Measurements from ENCODE around the gene CACNB4. TPM values are rescaled to one million over a fixed set of nuclear protein-coding genes. Genes with fewer than 3 reads are reported as not detected.
"Not testable (repeated sequence)": the region's sequence is repeated elsewhere in the genome, so short reads cannot be mapped to it uniquely, and the experiment has no call there.

Gene CACNB4
- total RNA-seq, 1 donor from 2014 or later = 11.4 TPM

- intact Hi-C loops (cut with DNase I) = no loop called here
- DNase-seq (ENCODE audit: low spot score) = no peak
- no peak for ATAC-seq
These were observed 6.7 kb downstream of the CACNB4 start for GRCh38 chr2:152092095-152092494.

GRCh38 chr2:152090726-152091125 lies 8.1 kb downstream of the CACNB4 start:
- DNase-seq (ENCODE audit: low spot score); intact Hi-C loops (cut with DNase I): not testable (repeated sequence)

GRCh38 chr2:152089238-152089637 lies 9.6 kb downstream of the CACNB4 start:
- peak; percentile 62 for ATAC-seq
- no peak for DNase-seq (ENCODE audit: low spot score)

More at GRCh38 chr2:152090726-152091125, 8.1 kb downstream of the CACNB4 start:
- not testable (repeated sequence) for ATAC-seq

DNA sequence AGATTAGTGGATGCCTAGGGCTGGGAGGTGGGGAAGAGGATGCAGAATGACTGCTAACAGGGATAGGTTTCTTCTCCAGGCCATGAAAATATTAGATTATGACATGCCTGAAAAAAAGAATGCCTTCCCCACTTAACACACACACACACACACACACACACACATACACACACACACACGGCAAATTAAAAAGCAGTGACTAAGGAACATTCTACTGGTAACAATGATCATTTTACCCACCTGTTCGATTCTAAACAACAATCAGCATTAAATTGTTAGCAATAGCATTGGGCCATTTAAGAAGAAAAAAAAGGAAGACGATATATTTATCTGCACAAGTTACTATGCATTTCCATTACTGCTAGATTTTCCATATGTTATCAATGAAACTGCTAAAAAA lies 10.8 kb downstream of the CACNB4 start:
- ATAC-seq (no peak), DNase-seq (ENCODE audit: low spot score) (no peak)
- intact Hi-C loops (cut with DNase I) = no loop called here

More at GRCh38 chr2:152089238-152089637, 9.6 kb downstream of the CACNB4 start:
- intact Hi-C loops (cut with DNase I) = no loop called here

DNA sequence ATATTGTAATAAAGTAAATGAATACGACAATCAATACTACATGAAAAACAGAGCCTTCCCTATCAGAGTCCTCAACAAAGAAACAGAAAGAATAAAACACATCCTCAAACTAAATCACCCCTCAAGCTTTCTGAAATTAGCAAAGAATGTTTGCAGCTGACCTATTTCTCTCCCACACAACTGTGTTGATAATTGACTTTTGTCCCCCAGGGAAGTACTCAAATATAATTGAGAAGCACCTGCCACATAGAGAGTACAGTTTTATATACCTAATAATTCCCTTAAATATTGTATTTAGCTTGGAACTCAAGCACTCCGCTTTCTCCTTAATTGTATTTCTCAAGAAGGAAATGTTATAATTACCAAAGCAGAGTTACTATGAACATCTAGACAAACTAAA lies 12.6 kb downstream of the CACNB4 start:
- ATAC-seq (no peak), DNase-seq (ENCODE audit: low spot score) (no peak)
- intact Hi-C loops (cut with DNase I) = no loop called here

DNA sequence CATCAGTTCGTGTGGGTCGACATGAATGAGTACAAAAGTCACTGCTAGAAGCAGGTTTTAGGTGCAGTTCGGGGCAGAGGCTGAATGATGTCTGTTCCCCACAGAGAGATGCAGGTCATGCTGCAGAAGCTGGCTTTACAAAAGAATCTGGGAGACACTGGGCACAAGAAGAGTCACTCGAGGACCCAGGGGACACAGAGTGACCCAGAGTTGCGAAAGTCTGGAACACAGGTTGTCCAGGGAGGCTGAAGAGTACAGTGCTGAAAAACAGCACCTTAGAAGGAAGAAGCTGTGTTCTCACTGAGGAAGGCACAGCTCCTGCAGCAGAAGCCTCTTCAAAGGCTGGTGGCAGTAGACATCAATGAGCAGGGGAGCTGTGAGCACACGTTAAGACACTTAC lies 14.8 kb downstream of the CACNB4 start:
- DNase-seq (ENCODE audit: low spot score) (no peak), ATAC-seq (no peak)
- intact Hi-C loops (cut with DNase I) = no loop called here

- ATAC-seq (peak; percentile 13), DNase-seq (ENCODE audit: low spot score) (no peak)
- intact Hi-C loops (cut with DNase I) = no loop called here
These were observed 15.5 kb downstream of the CACNB4 start for GRCh38 chr2:152083202-152083875.

GRCh38 chr2:152078662-152079061 lies 20.2 kb downstream of the CACNB4 start:
- intact Hi-C loops (cut with DNase I) = no loop called here
- ATAC-seq (no peak), DNase-seq (ENCODE audit: low spot score) (no peak)

GRCh38 chr2:152078023-152078422 lies 20.8 kb downstream of the CACNB4 start:
- intact Hi-C loops (cut with DNase I) = no loop called here
- no peak for DNase-seq (ENCODE audit: low spot score)
- no peak for ATAC-seq

GRCh38 chr2:152075461-152076050 lies 23.3 kb downstream of the CACNB4 start:
- ATAC-seq (peak; percentile 17), DNase-seq (ENCODE audit: low spot score) (no peak)
- intact Hi-C loops (cut with DNase I) = no loop called here

GRCh38 chr2:152072011-152072410 lies 26.8 kb downstream of the CACNB4 start:
- intact Hi-C loops (cut with DNase I) = no loop called here
- DNase-seq (ENCODE audit: low spot score) = no peak
- no peak for ATAC-seq

DNA sequence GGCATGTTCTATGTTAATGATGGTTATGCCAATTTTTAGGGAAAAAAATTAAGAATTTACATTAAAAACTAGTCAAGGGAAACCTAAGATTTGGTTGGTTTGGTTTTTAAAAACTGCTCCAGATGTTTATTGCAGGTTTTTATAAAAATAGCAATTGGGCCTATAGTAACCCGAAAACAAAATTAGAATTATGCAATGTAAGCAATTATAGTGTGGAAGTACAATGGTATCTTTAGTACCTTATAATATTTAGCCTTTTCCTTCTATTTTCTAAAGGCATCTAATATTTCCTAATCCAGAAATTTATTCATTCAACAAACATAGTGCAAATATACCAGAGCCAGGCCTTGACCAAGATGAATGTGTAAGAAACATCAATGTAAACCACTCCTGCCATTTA lies 27.3 kb downstream of the CACNB4 start:
- ATAC-seq (no peak), DNase-seq (ENCODE audit: low spot score) (no peak)
- intact Hi-C loops (cut with DNase I) = no loop called here

DNA sequence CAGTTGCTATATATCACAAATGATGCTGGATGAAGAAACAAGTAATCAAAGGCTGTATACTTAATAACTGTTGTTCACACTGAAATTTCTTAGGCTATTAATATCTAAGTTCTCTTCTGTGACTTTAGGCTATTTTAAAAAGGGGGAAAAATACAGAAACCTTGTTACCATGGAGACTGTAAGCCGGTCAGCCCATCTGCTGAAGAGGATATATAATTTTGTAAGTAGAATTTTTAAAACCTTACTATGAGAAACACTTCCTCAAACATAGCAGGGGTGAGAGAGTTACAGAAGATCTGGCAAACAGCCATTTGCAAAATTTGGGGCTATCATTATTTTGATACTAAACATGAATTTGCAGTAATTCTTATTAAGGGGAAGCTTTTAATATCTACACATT lies 27.8 kb downstream of the CACNB4 start:
- intact Hi-C loops (cut with DNase I) = no loop called here
- DNase-seq (ENCODE audit: low spot score) (no peak), ATAC-seq (no peak)

DNA sequence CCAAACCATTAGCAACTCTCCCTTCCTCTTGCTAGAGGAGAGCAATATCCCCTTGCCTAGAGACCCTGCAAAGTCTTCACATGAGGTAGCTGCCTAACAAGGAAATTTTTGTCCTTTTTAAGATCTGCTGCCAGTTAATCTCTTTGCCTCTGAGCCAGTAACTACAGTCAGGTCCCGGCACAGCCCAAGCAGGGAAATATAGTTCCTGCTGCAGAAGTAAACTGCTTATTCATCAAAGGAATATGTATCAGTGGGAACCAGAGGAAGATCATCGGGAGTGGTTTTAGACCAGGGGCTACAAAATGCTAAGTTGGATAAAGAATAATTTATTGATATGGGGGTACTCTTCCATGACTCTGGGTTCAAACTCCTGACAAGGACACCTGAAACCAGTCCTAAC lies 30.6 kb downstream of the CACNB4 start:
- intact Hi-C loops (cut with DNase I) = no loop called here
- ATAC-seq = no peak
- no peak for DNase-seq (ENCODE audit: low spot score)

GRCh38 chr2:152067823-152068222 lies 31.0 kb downstream of the CACNB4 start:
- ATAC-seq (no peak), DNase-seq (ENCODE audit: low spot score) (no peak)
- intact Hi-C loops (cut with DNase I) = no loop called here

DNA sequence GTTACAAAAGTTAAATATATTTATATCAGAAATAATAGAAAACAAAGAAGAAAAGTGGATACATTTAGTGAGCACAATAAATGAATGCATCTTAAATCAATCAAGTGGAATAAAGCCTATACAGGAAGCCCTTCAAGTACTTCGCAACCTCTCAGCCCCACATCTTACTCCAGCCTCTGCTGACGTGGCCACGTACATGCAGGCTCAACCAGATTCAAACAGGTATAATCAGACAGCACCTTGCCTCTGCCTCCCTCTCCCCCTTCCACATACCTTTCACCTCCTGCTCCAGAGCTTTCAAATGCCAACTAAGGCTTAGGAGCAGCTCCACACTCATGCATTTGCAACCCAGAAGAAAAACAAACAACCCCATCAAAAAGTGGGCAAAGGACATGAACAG lies 32.9 kb downstream of the CACNB4 start:
- DNase-seq (ENCODE audit: low spot score) (no peak), ATAC-seq (no peak)
- intact Hi-C loops (cut with DNase I) = no loop called here

DNA sequence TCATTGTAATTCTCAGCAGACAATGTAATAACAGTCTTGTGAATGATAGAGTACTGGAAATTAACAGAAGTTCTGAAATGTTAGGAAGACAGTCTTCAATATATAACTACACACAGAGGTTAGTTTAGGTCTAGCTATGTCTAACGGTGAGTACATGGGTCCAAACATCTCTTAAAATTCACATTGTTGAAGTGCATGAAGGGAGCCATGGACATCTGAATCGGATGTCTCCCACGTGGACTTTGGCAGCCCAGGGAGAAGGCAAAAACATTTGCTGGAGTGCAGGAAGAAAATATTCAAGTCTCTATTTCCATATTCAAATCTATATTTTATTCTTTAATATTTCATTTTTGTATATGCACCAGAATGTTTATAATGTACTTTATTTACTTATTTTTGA lies 34.8 kb downstream of the CACNB4 start:
- DNase-seq (ENCODE audit: low spot score) = no peak
- intact Hi-C loops (cut with DNase I) = no loop called here
- no peak for ATAC-seq

DNA sequence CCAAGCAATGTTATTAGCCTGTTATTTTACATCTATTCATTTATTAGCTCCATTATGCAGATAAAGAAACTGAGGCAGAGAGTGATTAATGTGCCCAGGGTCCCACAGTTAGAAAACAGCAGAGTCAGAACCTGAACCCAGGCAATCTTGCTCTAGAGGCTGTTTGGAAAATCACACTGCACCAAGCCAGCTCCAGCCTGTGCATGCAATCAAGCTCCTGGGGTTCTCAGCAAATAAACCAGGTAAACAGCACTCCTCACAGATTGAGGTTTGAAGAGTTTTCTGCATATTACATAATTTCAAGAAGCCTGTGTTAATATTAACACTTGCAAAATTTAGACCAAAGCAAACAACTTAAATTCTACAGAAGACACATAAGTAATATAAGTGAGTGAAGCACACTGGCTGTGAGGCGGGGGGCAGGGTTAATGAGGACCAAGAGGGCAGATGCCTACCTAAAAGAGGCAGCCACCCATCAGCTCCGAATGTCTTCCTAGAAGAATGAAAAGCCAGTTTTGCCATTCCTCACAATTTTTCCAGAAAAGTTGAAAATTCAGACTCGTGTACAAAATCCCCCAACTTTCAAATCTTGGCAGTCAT lies 35.4 kb downstream of the CACNB4 start:
- intact Hi-C loops (cut with DNase I) = no loop called here
- no peak for ATAC-seq
- no peak for DNase-seq (ENCODE audit: low spot score)

DNA sequence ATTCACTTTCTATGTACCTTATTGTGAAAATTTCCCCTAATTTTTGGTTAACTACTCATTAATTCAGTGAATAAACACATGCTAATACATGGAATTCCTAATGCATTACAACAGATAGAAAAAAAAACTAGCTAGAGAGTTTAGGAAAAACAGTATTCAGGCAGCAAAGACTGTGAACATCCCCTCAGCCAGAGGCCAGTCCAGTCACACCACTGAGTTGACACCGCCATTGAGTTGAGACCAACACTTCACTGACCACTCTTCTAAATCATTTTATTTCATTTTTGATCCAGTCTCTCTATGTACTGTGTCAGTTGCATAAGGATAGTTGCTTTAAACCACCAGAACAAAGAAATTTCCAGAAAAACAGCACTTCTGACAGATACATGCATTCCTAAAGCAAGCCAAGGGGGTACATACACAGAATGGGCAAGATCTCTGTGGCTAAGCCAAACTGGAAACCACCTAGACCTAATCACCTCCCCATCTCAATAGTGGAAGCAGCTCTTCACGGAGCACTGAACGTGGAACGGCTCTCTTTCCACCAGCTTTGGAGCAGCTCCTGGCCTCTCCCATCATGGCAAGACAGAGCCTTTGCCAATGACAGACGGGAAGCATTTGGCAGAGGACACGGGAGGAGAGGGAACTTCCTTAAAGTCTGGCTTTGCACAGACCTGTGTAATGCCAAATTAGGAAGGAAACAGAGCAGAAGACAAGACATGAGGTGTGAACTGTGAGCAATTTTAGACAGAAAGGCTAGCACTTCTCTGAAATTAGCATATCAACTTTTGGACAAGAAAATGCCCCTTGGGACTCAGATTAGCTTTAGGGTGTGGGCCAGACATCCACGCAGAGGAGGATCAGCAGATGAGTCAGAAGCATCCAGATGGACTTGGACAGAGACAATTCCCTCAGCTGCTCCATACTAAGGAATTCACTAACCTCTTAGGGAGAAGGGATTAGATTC lies 36.4 kb downstream of the CACNB4 start:
- ATAC-seq = peak; percentile 93
- intact Hi-C loops (cut with DNase I) = no loop called here
- DNase-seq (ENCODE audit: low spot score) = peak; percentile 63
